ENCODE results near the gene SKAP1. TPM values are rescaled to one million over a fixed set of nuclear protein-coding genes. Genes with fewer than 3 reads are reported as not detected.
"Not testable (repeated sequence)": the region's sequence is repeated elsewhere in the genome, so short reads cannot be mapped to it uniquely, and the experiment has no call there.

The SKAP1 gene
- polyA plus RNA-seq, 1 donor from 2014 or later = 11.5 TPM

DNA sequence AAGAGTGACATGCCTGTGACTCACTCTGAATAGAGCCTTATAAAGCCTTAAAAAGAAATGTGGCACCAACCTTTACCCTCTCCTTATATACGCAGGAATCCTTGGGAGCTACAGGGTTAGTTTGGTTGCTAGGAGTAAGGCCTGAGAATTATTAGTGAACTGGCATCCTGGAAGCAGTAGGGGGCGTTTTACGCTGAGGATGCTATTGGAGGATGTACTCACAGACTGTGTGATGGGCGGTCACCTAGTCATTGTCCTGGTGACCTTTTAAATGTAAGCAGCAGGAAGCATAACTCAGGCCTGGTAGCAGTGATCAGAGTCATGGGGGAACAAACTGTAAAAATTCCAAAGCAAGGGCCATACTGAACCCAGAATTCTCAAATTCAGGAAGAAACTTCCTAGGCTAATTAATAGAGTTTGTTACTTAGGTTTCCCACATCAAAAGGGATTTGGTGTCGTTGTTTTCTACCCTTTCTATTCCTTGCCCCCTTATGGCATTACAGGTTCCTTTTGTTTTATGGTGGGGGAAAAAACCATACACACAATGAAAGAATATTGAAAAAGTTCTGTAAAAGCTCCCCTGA lies 168.6 kb downstream of the SKAP1 start:
- Mint-ChIP-seq H3K27me3 (no peaks in the 10 kb centered on the region), H3K4me3 (no peak overlapping the region), H3K27ac (no peak overlapping the region), H3K9me3 (no peaks in the 10 kb centered on the region), H3K36me3 (no peaks in the 10 kb centered on the region), H3K4me1 (no peaks in the 10 kb centered on the region)

DNA sequence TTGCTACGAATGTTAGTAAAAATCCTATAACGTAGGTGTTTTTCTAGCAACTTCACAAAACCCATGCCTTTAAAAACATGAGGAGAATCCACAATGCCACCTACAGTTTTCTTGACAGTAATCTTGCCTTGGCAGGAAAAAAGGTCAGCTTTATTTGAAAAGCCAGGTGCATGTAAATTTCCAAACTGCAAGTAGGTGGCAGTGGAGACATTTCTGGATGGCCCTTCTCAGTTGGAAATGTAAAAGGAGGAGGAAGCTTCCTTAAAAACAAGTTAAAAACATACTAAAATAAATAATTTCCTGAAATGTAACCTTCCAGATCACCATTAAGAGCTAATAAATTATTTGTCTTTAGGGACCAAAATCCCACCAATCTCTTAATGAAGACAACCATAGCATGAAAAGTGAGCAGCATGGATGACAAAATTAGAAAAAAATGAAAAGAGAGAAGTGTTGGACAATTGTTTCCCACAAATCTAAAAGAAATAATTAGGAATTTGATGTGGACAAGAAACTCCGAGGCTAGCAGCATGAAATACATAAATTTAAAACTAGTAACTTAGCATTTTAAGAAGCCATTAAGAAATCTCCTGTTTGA lies 170.2 kb downstream of the SKAP1 start:
- Mint-ChIP-seq H3K36me3 (no peaks in the 10 kb centered on the region), H3K4me1 (no peaks in the 10 kb centered on the region), H3K9me3 (no peaks in the 10 kb centered on the region), H3K27ac (no peak overlapping the region), H3K4me3 (no peak overlapping the region), H3K27me3 (no peaks in the 10 kb centered on the region)

DNA sequence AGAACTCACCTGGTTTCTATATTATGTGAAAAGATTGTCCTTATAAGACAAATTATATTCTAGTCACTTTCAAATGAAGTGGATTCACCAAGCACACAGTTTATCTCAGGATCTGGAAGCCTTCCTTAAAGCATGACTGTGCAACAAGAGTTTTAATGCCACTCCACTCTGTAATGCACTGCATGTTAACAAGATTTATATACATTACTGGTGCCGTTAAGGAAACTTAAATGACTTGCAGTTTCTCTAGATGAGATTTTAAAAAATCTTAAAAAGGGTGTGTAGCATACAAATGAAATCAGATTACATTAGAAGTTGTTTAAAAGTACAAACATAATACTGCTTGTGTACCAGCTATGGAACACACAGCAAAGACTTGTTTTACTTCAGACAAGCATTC lies 171.7 kb downstream of the SKAP1 start:
- Mint-ChIP-seq H3K9me3 (no peaks in the 10 kb centered on the region), H3K27me3 (no peaks in the 10 kb centered on the region), H3K27ac (no peak overlapping the region), H3K36me3 (no peaks in the 10 kb centered on the region), H3K4me1 (no peaks in the 10 kb centered on the region), H3K4me3 (no peak overlapping the region)

DNA sequence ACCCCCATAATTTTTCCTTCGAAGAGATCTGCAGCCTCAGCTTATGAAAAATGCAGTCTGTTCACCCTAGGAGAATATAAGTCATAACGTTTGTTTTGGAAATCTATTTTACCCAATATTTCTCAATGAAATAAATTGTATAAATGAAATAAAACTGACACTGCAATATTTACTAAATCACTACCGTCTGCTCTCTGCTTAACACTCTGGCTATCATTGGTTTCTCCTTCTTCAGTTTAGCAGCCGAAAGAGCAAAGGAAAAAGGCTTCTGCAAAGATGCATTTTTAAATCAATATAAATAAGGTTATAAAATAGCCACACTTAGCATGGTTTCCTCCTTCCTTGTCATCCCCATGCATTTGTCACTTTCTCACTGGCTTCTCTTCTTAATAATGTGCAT lies 174.3 kb downstream of the SKAP1 start:
- H3K27ac Mint-ChIP-seq = no peak overlapping the region
- H3K27me3 Mint-ChIP-seq = no peaks in the 10 kb centered on the region
- H3K4me3 Mint-ChIP-seq = no peak overlapping the region
- H3K9me3 Mint-ChIP-seq = no peaks in the 10 kb centered on the region
- no peaks in the 10 kb centered on the region for H3K36me3 Mint-ChIP-seq
- H3K4me1 Mint-ChIP-seq = no peaks in the 10 kb centered on the region

DNA sequence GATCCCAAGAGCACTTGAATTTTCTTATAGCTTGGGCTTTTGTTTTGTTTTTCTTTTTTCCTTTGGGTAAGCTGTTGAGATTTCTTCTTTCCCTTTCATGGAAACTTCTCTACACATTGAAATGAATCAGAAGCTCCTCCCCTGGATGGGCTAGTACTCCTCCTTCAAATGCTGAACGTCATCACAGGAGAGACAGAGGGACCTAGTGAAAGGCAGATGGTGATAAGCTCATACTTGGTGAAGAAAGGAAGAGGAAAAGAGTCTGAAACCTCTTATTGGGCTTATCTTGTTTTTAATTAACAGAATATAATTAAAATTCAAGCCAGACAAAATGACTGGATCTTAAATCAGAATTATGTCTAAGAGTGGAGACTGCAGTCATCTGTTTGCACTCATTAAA lies 175.1 kb downstream of the SKAP1 start:
- no peaks in the 10 kb centered on the region for H3K27me3 Mint-ChIP-seq
- H3K4me1 Mint-ChIP-seq = no peaks in the 10 kb centered on the region
- no peaks in the 10 kb centered on the region for H3K9me3 Mint-ChIP-seq
- H3K27ac Mint-ChIP-seq = no peak overlapping the region
- H3K4me3 Mint-ChIP-seq = no peak overlapping the region
- H3K36me3 Mint-ChIP-seq = no peaks in the 10 kb centered on the region

DNA sequence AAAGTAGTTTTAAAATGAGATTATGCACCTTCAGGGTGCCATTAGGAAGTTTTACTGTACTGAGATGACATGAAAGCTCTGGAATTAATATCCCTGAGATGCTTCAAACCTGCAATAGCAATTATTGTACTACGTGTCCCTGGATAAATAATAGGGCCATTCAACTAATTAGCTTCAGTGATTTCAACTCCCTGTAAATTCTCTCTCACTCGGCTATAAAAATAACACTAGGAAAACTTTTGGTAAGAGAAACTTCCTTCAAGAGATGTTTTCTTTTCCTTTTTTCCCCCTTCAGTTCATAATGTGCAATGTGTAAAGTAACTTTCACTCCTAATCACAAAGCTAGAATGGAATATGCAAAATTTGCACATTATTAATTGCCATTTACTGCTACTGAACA lies 176.0 kb downstream of the SKAP1 start:
- H3K27ac Mint-ChIP-seq = no peak overlapping the region
- no peaks in the 10 kb centered on the region for H3K9me3 Mint-ChIP-seq
- no peak overlapping the region for H3K4me3 Mint-ChIP-seq
- H3K36me3 Mint-ChIP-seq = no peaks in the 10 kb centered on the region
- no peaks in the 10 kb centered on the region for H3K4me1 Mint-ChIP-seq
- no peaks in the 10 kb centered on the region for H3K27me3 Mint-ChIP-seq

DNA sequence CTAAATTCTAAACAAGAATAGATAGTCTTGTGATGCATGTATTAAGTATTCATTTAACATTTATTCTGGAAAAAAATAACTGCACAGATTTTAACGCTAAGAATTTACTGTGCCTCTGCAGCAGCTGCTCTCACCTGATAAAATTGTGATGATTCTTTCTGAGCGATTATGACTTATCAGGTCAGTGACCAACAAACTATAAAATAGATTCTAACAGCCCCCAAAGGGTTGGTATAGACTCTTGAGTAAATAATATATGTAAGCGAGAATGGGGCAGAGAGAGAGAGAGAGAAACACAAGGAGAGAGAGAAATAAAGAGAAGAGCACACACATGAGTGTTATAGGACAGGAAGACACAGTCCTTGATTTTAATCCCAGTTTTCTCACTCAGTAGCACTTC lies 178.1 kb downstream of the SKAP1 start:
- Mint-ChIP-seq H3K27ac (no peak overlapping the region), H3K36me3 (no peaks in the 10 kb centered on the region), H3K9me3 (no peaks in the 10 kb centered on the region), H3K4me1 (no peaks in the 10 kb centered on the region), H3K27me3 (peaks cover 1% of the 10 kb centered on the region), H3K4me3 (no peak overlapping the region)

DNA sequence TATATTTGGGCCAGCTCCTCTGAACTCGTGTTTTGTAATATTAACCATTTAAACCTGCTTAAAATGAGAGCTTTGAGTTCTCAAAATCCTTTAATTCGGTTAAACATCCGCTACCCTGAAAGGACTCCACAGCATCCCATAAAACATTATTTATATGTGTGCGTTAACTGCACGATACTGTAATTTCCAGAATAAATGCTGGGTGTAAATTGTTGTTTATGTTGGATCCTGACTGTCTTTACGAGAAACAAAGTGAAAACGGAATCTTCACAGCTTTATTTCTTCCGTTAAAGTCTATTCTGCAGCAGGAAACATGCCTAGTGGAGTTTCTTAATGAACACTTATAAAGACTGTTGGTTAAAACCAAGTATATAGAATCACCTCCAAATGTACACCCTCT lies 179.1 kb downstream of the SKAP1 start:
- H3K27me3 Mint-ChIP-seq = peaks cover 1% of the 10 kb centered on the region
- no peak overlapping the region for H3K27ac Mint-ChIP-seq
- no peaks in the 10 kb centered on the region for H3K4me1 Mint-ChIP-seq
- H3K4me3 Mint-ChIP-seq = no peak overlapping the region
- no peaks in the 10 kb centered on the region for H3K36me3 Mint-ChIP-seq
- no peaks in the 10 kb centered on the region for H3K9me3 Mint-ChIP-seq

DNA sequence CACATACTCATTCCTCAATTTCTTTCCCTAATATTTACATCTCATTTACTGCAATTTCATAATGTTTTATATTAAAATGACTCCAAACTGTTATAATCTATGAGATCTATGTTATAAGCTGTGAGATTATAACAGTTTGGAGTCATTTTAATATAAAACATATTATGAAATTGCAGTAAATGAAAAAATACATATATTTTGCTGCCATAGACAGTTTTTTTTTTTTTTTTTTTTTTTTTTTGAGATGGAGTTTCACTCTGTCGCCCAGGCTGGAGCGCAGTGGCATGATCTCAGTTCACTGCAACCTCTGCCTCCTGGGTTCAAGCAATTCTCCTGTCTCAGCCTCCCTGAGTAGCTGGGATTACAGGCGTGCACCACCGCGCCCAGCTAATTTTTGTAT lies 180.0 kb downstream of the SKAP1 start:
- H3K27me3 Mint-ChIP-seq, H3K9me3 Mint-ChIP-seq, H3K27ac Mint-ChIP-seq, H3K36me3 Mint-ChIP-seq, H3K4me1 Mint-ChIP-seq, H3K4me3 Mint-ChIP-seq: not testable (repeated sequence)

DNA sequence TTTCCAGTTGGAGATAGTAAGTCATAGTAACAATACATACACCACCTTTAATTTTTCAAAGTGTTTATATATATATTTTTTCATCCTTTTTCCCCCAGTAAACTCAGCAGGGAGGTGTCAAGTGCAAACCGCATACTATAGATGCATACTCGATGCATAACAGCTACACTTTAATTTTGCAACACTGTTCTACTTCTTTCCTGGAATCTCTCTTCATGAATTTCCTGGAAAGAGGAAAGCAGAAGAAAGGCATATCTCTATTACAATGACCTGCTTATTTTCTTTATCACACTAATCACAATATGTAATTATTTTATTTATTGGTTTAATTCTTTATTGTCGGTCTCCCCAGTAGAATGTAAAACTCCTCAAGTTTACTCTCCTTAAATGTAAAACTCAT lies 182.4 kb downstream of the SKAP1 start:
- Mint-ChIP-seq H3K4me1 (peaks cover 0 to 4% (median 0%) of the 10 kb centered on the region in 3 donors), H3K4me3 (no peak overlapping the region)

DNA sequence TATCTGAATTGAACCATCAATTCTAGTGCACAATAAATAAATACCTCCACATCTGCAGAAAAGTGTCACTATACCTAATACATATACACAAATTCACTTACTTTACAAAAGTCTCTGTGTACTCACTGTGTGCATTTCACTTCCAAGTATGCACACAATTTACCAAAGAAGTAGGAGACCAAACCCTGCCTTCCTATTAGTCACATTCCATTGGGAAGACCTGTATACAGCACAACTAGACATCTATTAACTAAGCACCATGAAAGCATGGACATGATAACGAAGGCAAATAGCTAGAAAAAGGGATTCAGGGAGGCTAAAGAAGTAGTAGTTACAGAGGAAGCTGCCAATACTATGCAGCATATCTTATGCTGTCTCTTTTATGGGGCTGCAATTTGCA lies 183.0 kb downstream of the SKAP1 start:
- H3K4me3 Mint-ChIP-seq = no peak overlapping the region
- peaks cover 0 to 4% (median 0%) of the 10 kb centered on the region in 3 donors for H3K4me1 Mint-ChIP-seq
- H3K27ac Mint-ChIP-seq = no peak overlapping the region
- H3K9me3 Mint-ChIP-seq = no peaks in the 10 kb centered on the region
- H3K27me3 Mint-ChIP-seq = peaks cover 1% of the 10 kb centered on the region
- H3K36me3 Mint-ChIP-seq = no peaks in the 10 kb centered on the region

More for the DNA sequence above, 182.4 kb downstream of the SKAP1 start:
- H3K27ac Mint-ChIP-seq = no peak overlapping the region
- H3K36me3 Mint-ChIP-seq = no peaks in the 10 kb centered on the region
- peaks cover 1% of the 10 kb centered on the region for H3K27me3 Mint-ChIP-seq
- no peaks in the 10 kb centered on the region for H3K9me3 Mint-ChIP-seq

DNA sequence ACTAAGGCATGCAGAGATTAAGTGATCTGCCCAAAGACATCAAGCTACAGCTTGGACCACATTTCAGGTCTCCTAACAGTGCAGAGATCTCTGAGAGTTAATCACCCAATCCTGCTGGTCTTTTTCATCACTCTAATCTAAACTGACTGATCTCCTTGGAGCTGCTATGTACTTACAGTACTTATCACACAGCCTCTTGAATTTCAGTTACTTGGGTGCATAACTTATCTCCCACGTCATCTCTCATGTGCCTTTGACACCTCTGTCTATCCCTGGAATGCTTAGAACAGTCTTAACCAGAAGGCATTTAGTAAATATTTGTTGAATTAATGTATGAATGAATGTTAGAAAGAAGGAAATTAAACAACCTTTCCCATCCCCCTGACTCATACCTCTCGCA lies 183.4 kb downstream of the SKAP1 start:
- peaks cover 0 to 4% (median 0%) of the 10 kb centered on the region in 3 donors for H3K4me1 Mint-ChIP-seq
- no peaks in the 10 kb centered on the region for H3K9me3 Mint-ChIP-seq
- no peaks in the 10 kb centered on the region for H3K36me3 Mint-ChIP-seq
- peaks cover 1% of the 10 kb centered on the region for H3K27me3 Mint-ChIP-seq
- no peak overlapping the region for H3K27ac Mint-ChIP-seq
- no peak overlapping the region for H3K4me3 Mint-ChIP-seq

DNA sequence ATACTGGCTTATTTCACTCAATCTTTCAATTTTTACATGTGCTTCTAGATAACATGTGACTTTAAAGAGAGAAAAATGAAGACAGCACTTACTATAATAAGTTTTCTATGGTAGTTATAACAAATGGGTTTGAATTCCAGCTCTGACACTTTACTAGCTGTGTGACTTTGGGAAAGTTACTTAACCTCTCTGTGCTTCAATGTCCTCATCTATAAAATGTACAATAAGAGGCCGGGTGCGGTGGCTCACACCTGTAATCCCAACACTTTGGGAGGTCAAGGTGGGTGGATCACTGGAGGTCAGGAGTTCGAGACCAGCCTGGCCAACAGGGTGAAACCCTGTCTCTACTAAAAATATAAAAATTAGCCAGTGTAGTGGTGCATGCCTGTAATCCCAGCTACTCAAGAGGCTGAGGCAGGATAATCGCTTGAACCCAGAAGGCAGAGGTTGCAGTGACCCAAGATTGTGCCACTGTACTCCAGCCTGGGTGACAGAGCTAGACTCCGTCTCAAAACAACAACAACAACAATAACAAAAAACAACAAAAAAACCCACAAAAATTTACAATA lies 184.5 kb downstream of the SKAP1 start:
- H3K36me3 Mint-ChIP-seq, H3K4me3 Mint-ChIP-seq, H3K4me1 Mint-ChIP-seq, H3K27ac Mint-ChIP-seq, H3K27me3 Mint-ChIP-seq, H3K9me3 Mint-ChIP-seq: not testable (repeated sequence)

DNA sequence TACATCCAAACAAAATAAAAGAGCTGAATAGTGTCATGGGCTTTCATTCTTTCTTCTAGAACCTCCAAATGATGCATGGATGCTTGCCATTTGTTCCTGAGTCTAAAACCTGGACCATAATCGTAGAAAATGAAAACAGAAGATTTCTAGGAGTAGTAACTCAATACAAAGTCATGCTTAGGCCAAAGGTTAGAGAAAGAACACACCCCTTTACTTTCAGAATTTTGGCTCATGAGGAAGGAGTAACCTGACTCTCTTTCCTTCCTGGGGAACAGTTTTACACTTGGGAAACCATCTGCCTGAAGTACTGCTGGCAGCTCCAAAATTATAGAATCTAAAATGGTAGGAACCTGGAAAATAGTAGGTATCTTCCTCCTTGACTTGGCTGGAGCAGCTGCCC lies 185.2 kb downstream of the SKAP1 start:
- Mint-ChIP-seq H3K4me3 (no peak overlapping the region), H3K27ac (no peak overlapping the region), H3K4me1 (peaks cover 0 to 8% (median 0%) of the 10 kb centered on the region in 3 donors), H3K36me3 (no peaks in the 10 kb centered on the region), H3K27me3 (peaks cover 1% of the 10 kb centered on the region), H3K9me3 (no peaks in the 10 kb centered on the region)

DNA sequence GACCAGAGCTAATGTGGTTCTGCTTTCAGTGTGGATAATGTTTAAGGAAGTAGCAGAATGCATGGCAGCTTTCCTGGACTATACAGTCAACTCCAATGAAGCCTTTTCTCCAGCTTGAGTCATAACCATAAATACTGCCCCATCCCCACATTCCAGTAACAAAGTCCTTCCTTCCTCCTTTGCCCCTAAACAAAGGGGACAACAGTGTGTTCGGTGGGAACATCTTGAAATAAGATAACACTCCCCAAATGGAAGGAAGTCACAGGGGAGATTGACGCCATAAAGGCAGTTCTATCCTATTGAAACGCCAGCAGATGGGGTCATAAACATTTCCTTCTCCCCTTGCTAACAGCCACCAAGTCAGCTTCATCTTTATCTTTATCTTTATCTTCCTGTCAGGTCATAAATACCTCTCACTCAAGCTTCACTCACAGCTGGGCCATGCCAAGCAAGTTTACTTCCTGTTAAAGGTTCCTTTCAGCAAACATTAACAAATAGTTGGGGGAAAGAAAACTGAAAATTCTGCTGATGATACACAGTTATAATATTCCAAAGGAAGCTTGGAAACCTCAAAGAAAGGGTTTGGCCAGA lies 185.8 kb downstream of the SKAP1 start:
- no peaks in the 10 kb centered on the region for H3K9me3 Mint-ChIP-seq
- no peak overlapping the region for H3K27ac Mint-ChIP-seq
- no peak overlapping the region for H3K4me3 Mint-ChIP-seq
- peaks cover 1% of the 10 kb centered on the region for H3K27me3 Mint-ChIP-seq
- H3K4me1 Mint-ChIP-seq = peaks cover 0 to 8% (median 0%) of the 10 kb centered on the region in 3 donors
- H3K36me3 Mint-ChIP-seq = no peaks in the 10 kb centered on the region
